ENCODE measurements around the gene HOGA1. TPM values are rescaled to one million over a fixed set of nuclear protein-coding genes. Genes with fewer than 3 reads are reported as not detected.
A peak's percentile ranks its signal among the peaks of the same experiment; 100 is the strongest.

The HOGA1 gene
- total and polyA plus RNA-seq, 4 donors = 21.7 to 31.4 (median 22.8) TPM

GRCh38 chr10:97585439-97585811 lies 1.2 kb downstream of the HOGA1 start:
- TF ChIP-seq HNF4A (conservative IDR thresholded peaks at IDR 0.05) (no peak), EGR1 (IDR thresholded peaks at IDR 0.05; ENCODE audit: low read depth in 2 of 2) (no peak), YY1 (IDR thresholded peaks at IDR 0.05) (peak; percentile 36)
- H3K4me1 ChIP-seq (ENCODE audit: control insufficient read depth in 4 of 4, insufficient read depth in 4 of 4, low read length in 3 of 4) = peaks cover 7 to 52% (median 37%) of the 10 kb centered on the region in 4 donors
- WGBS = 55% methylated on average over 5 of the region's 5 CpGs
- no peaks in the 10 kb centered on the region for H3K27me3 ChIP-seq (ENCODE audit: control insufficient read depth in 4 of 4, insufficient read depth in 4 of 4, low read length in 3 of 4)
- DNase-seq (ENCODE audit: low spot score) = no peak
- peak overlapping the region; percentile 87 to 89 for H3K27ac ChIP-seq (ENCODE audit: low read depth in 1 of 2, low read length in 2 of 2)
- no peaks in the 10 kb centered on the region for H3K36me3 ChIP-seq (ENCODE audit: control insufficient read depth in 4 of 4, insufficient read depth in 3 of 4, low read depth in 1 of 4, low read length in 3 of 4)
- peak overlapping the region in 1 of 2 donors; percentile 78 for H3K9ac ChIP-seq (ENCODE audit: low read depth in 1 of 2, low read length in 2 of 2)
- H3K9me3 ChIP-seq (ENCODE audit: control insufficient read depth in 4 of 4, low read length in 3 of 4) = no peaks in the 10 kb centered on the region
- peak overlapping the region; percentile 14 to 56 (median 33) for H3K4me3 ChIP-seq (ENCODE audit: low read depth in 1 of 3, low read length in 3 of 3)

- TF ChIP-seq TAF1 (conservative IDR thresholded peaks at IDR 0.05) (no peak), GABPA (IDR thresholded peaks at IDR 0.05 in 1 of 2, conservative IDR thresholded peaks at IDR 0.05 in 1 of 2) (no peak), RAD21 (IDR thresholded peaks at IDR 0.05) (no peak), SP1 (IDR thresholded peaks at IDR 0.05) (no peak), HNF4A (conservative IDR thresholded peaks at IDR 0.05) (no peak), JUND (IDR thresholded peaks at IDR 0.05) (no peak), NR2F2 (IDR thresholded peaks at IDR 0.05) (no peak), RXRA (IDR thresholded peaks at IDR 0.05) (no peak), HNF4G (IDR thresholded peaks at IDR 0.05) (no peak), FOXA2 (IDR thresholded peaks at IDR 0.05) (no peak)
- TF ChIP-seq, protein P1, sequence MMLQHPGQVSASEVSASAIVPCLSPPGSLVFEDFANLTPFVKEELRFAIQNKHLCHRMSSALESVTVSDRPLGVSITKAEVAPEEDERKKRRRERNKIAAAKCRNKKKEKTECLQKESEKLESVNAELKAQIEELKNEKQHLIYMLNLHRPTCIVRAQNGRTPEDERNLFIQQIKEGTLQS (IDR thresholded peaks at IDR 0.05) = no peak
- TF ChIP-seq, protein P2, sequence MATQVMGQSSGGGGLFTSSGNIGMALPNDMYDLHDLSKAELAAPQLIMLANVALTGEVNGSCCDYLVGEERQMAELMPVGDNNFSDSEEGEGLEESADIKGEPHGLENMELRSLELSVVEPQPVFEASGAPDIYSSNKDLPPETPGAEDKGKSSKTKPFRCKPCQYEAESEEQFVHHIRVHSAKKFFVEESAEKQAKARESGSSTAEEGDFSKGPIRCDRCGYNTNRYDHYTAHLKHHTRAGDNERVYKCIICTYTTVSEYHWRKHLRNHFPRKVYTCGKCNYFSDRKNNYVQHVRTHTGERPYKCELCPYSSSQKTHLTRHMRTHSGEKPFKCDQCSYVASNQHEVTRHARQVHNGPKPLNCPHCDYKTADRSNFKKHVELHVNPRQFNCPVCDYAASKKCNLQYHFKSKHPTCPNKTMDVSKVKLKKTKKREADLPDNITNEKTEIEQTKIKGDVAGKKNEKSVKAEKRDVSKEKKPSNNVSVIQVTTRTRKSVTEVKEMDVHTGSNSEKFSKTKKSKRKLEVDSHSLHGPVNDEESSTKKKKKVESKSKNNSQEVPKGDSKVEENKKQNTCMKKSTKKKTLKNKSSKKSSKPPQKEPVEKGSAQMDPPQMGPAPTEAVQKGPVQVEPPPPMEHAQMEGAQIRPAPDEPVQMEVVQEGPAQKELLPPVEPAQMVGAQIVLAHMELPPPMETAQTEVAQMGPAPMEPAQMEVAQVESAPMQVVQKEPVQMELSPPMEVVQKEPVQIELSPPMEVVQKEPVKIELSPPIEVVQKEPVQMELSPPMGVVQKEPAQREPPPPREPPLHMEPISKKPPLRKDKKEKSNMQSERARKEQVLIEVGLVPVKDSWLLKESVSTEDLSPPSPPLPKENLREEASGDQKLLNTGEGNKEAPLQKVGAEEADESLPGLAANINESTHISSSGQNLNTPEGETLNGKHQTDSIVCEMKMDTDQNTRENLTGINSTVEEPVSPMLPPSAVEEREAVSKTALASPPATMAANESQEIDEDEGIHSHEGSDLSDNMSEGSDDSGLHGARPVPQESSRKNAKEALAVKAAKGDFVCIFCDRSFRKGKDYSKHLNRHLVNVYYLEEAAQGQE (IDR thresholded peaks at IDR 0.05) = no peak
- TF ChIP-seq, protein P3, sequence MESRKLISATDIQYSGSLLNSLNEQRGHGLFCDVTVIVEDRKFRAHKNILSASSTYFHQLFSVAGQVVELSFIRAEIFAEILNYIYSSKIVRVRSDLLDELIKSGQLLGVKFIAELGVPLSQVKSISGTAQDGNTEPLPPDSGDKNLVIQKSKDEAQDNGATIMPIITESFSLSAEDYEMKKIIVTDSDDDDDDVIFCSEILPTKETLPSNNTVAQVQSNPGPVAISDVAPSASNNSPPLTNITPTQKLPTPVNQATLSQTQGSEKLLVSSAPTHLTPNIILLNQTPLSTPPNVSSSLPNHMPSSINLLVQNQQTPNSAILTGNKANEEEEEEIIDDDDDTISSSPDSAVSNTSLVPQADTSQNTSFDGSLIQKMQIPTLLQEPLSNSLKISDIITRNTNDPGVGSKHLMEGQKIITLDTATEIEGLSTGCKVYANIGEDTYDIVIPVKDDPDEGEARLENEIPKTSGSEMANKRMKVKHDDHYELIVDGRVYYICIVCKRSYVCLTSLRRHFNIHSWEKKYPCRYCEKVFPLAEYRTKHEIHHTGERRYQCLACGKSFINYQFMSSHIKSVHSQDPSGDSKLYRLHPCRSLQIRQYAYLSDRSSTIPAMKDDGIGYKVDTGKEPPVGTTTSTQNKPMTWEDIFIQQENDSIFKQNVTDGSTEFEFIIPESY (IDR thresholded peaks at IDR 0.05) = no peak
- WGBS = 87% methylated on average over 2 of the region's 2 CpGs
- H3K4me1 ChIP-seq (ENCODE audit: control insufficient read depth in 4 of 4, insufficient read depth in 4 of 4, low read length in 3 of 4) = peaks cover 7 to 52% (median 39%) of the 10 kb centered on the region in 4 donors
- no peaks in the 10 kb centered on the region for H3K9me3 ChIP-seq (ENCODE audit: control insufficient read depth in 4 of 4, low read length in 3 of 4)
- DNase-seq (ENCODE audit: low spot score) = no peak
- no peaks in the 10 kb centered on the region for H3K36me3 ChIP-seq (ENCODE audit: control insufficient read depth in 4 of 4, insufficient read depth in 3 of 4, low read depth in 1 of 4, low read length in 3 of 4)
- no peak overlapping the region for H3K4me3 ChIP-seq (ENCODE audit: low read depth in 1 of 3, low read length in 3 of 3)
- H3K27ac ChIP-seq (ENCODE audit: low read depth in 1 of 2, low read length in 2 of 2) = no peak overlapping the region
- no peaks in the 10 kb centered on the region for H3K27me3 ChIP-seq (ENCODE audit: control insufficient read depth in 4 of 4, insufficient read depth in 4 of 4, low read length in 3 of 4)
- no peak overlapping the region for H3K9ac ChIP-seq (ENCODE audit: low read depth in 1 of 2, low read length in 2 of 2)
These were observed 3.0 kb downstream of the HOGA1 start for GRCh38 chr10:97587183-97587582.

Data from liver (tissue), 9 donors.